PC-9 (cell line): ENCODE measurements around the gene FAM53A. TPM values are rescaled to one million over a fixed set of nuclear protein-coding genes. Genes with fewer than 3 reads are reported as not detected.

ENCODE experiments used
- BruUV-seq: library from RNA; stranded (reverse); fragments of 400-500 nt; replicated peaks from 2 replicates; lab custom pipeline; 2021; lab: Mats Ljungman, UMichigan
- CTCF ChIA-PET: fragments of 300-600 bp; sonication (Branson Sonifier 250); formaldehyde crosslinking; loops from one replicate; lab custom pipeline; 2022; ENCODE audit warnings: antibody characterized with exemption; lab: Charles Lee
- POLR2A ChIA-PET: fragments of 300-600 bp; sonication (Branson Sonifier 250); formaldehyde crosslinking; loops from one replicate; lab custom pipeline; 2022; ENCODE audit warnings: antibody characterized with exemption; ENCODE audit not compliant: unreplicated experiment; lab: Charles Lee
- DNase-seq, 2 experiments: peaks; one replicate each; pipeline versions ENCODE4 v3.0.0 to v3.0.0-alpha.2; 2015 to 2022; ENCODE audit warnings: mixed read lengths in 1 of 2
- H2AFZ ChIP-seq: fragments of 200-600 bp; sonication (generic); 2 replicates; pipeline ENCODE4 v1.8.1; 2017; ENCODE audit warnings: antibody characterized with exemption
- H3F3A ChIP-seq: fragments of 200-600 bp; sonication (generic); 2 replicates; pipeline ENCODE4 v1.8.1; 2017; ENCODE audit warnings: antibody characterized with exemption, mild to moderate bottlenecking, low read depth; ENCODE audit not compliant: insufficient read depth
- H3K27ac ChIP-seq: fragments of 200-600 bp; sonication (generic); 2 replicates; pipeline ENCODE4 v1.6.1; 2016; ENCODE audit warnings: mixed run types
- H3K27me3 ChIP-seq: fragments of 200-600 bp; sonication (generic); 2 replicates; pipeline ENCODE4 v1.6.1; 2016; ENCODE audit warnings: low read depth, mixed run types; ENCODE audit not compliant: insufficient read depth
- H3K36me3 ChIP-seq: fragments of 200-600 bp; sonication (generic); 2 replicates; pipeline ENCODE4 v1.6.1; 2016; ENCODE audit warnings: low read depth, mixed run types
- H3K4me1 ChIP-seq: fragments of 200-600 bp; sonication (generic); replicated peaks from 2 replicates; pipeline ENCODE4 v1.6.1; 2016; ENCODE audit warnings: mixed run types; ENCODE audit not compliant: insufficient read depth
- H3K4me2 ChIP-seq: fragments of 200-600 bp; sonication (generic); 2 replicates; pipeline ENCODE4 v1.6.1; 2017; ENCODE audit warnings: mixed run types
- H3K4me3 ChIP-seq: fragments of 200-600 bp; sonication (generic); 2 replicates; pipeline ENCODE4 v1.6.1; 2016; ENCODE audit warnings: mixed run types
- H3K79me2 ChIP-seq: fragments of 200-600 bp; sonication (generic); 2 replicates; pipeline ENCODE4 v1.6.1; 2017; ENCODE audit warnings: low read depth, mixed run types
- H3K9me2 ChIP-seq: fragments of 200-600 bp; sonication (generic); 2 replicates; pipeline ENCODE4 v1.8.1; 2017; ENCODE audit warnings: mild to moderate bottlenecking; ENCODE audit not compliant: insufficient read depth
- H3K9me3 ChIP-seq: fragments of 200-600 bp; sonication (generic); 2 replicates; pipeline ENCODE4 v1.8.1; 2016; ENCODE audit warnings: low read depth; ENCODE audit not compliant: insufficient read depth
- H4K20me1 ChIP-seq: fragments of 200-600 bp; sonication (generic); 2 replicates; pipeline ENCODE4 v1.8.1; 2017; ENCODE audit not compliant: insufficient read depth
- EZH2 ChIP-seq: fragments of 200-600 bp; sonication (generic); IDR thresholded peaks from 2 replicates; pipeline ENCODE4 v1.8.0; 2017; ENCODE audit warnings: antibody characterized with exemption, low read depth
- intact Hi-C: fragments of 100-400 bp; cut with micrococcal nuclease; formaldehyde crosslinking; loops from one replicate; pipeline ENCODE4 v1.10.0; 2022; ENCODE audit not compliant: unreplicated experiment
- total RNA-seq: library from RNA; stranded (reverse); gene quantifications from 2 replicates; pipeline ENCODE4 v1.2.3, GENCODE V29; 2021
- TF ChIP-seq, protein P1 (sequence below): fragments of 200-600 bp; sonication (generic); conservative IDR thresholded peaks from 2 replicates; pipeline ENCODE4 v1.6.1; 2017; ENCODE audit warnings: mixed run types, antibody characterized with exemption, mild to moderate bottlenecking, moderate library complexity

The FAM53A gene
- total RNA-seq, 1 experiment from 2014 or later: 4.0 TPM

DNA sequence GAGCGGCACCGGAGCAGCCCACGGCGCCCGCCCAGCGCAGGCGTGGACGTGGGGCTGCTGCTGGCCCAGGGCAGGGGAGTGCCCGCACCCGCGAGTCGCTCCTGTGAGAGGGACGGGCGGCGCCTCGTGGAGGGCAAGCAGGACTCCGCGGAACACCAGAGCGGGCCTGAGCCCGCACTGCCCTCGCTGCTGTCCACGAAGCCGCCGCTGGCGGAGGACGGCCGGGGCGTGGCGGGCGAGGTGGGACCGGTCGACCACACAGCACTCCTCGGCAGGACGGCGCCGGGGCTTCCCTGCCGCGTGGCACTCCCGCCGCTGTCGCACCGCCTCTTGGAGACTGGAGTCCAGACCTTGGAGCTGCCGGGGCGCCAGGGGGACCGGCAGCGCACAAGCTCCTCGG, 29.0 kb downstream of the FAM53A start:
- Histone ChIP-seq H3K4me2 (no peak overlapping the region), H3K9me2 (no peaks in the 10 kb centered on the region), H3K79me2 (no peaks in the 10 kb centered on the region), H3K4me3 (no peak overlapping the region), H3K4me1 (no peaks in the 10 kb centered on the region), H3K27me3 (no peaks in the 10 kb centered on the region), H3K9me3 (no peaks in the 10 kb centered on the region), H3K27ac (no peak overlapping the region), H3F3A (peaks cover 6% of the 10 kb centered on the region; the same call in 1 of the 2 replicates), H2AFZ (no peak overlapping the region), H4K20me1 (no peaks in the 10 kb centered on the region), H3K36me3 (no peaks in the 10 kb centered on the region)
- intact Hi-C loops: no loop called here
- no TSS peak for BruUV-seq
- POLR2A ChIA-PET: no interaction called here
- CTCF ChIA-PET: no interaction called here
- no peak for DNase-seq
- no peak for TF ChIP-seq EZH2
- TF ChIP-seq, protein P1, sequence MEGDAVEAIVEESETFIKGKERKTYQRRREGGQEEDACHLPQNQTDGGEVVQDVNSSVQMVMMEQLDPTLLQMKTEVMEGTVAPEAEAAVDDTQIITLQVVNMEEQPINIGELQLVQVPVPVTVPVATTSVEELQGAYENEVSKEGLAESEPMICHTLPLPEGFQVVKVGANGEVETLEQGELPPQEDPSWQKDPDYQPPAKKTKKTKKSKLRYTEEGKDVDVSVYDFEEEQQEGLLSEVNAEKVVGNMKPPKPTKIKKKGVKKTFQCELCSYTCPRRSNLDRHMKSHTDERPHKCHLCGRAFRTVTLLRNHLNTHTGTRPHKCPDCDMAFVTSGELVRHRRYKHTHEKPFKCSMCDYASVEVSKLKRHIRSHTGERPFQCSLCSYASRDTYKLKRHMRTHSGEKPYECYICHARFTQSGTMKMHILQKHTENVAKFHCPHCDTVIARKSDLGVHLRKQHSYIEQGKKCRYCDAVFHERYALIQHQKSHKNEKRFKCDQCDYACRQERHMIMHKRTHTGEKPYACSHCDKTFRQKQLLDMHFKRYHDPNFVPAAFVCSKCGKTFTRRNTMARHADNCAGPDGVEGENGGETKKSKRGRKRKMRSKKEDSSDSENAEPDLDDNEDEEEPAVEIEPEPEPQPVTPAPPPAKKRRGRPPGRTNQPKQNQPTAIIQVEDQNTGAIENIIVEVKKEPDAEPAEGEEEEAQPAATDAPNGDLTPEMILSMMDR: no peak

DNA sequence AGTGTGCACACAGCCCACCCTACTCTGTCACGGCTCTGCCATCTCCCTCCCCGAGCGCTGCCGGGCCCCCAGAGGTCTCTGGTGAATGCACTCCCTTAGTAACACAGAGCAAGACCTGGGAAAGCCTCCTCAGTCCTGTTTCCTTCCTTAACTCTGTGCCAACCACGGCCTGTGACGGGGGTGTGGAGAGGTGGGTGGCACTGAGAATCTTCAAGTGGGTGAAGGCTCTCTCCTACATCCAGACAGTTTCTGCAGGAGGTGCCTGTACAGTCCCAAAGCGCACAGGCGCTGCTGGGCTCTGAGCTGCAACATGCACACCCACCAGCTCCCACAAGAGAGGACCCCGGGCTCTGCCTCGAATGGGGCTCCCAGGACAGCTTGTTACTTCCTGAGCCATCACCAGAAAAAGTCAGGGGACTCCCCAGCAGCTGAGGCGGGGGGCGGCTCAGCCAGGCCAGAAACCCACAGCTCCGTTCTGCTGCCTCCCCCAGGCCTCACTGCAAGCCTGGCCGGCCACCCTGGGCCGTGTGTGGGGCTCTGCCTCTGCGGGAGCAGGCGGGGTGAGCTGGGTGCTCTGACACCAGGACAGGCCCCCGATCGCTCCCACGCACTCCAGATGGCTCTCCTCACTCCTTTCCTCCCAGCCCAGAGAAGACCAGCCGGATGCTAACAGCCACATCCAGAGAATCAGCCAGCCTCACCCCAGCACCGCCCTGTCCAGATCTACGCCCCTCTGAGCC, 29.7 kb downstream of the FAM53A start:
- Histone ChIP-seq H3K79me2 (no peaks in the 10 kb centered on the region), H3K9me2 (no peaks in the 10 kb centered on the region), H3K27ac (no peak overlapping the region), H3K9me3 (no peaks in the 10 kb centered on the region), H3K27me3 (no peaks in the 10 kb centered on the region), H3K36me3 (no peaks in the 10 kb centered on the region), H3K4me2 (no peak overlapping the region), H2AFZ (no peak overlapping the region), H4K20me1 (no peaks in the 10 kb centered on the region), H3K4me3 (no peak overlapping the region), H3F3A (peaks cover 6% of the 10 kb centered on the region; the same call in 1 of the 2 replicates), H3K4me1 (no peaks in the 10 kb centered on the region)
- DNase-seq: no peak
- BruUV-seq: no TSS peak
- no peak for TF ChIP-seq EZH2
- TF ChIP-seq, protein P1: no peak
- intact Hi-C loops: no loop called here
- ChIA-PET POLR2A (no interaction called here), CTCF (no interaction called here)

DNA sequence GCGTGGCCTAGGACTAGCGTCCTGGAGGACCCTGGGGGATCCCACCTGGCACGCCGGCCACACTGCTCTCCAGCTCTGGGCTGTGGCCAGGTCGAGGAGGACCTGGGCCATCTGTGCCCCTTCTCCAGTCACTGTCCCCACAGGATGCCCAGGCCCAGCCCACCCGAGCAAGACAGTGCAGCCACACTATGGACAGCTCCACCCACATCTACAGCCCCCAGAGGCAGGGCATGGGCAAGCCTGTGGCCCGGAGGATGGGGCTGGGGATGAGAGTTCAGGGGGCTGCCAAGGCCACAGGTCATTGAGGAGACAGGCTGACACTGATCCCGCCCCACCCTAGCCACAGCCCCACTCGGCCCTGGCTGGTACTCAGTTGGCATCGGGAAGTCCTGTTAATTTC, 30.3 kb downstream of the FAM53A start:
- ChIA-PET POLR2A (no interaction called here), CTCF (no interaction called here)
- peaks cover 6% of the 10 kb centered on the region; the same call in 1 of the 2 replicates for H3F3A ChIP-seq
- H3K79me2 ChIP-seq: no peaks in the 10 kb centered on the region
- DNase-seq: no peak
- TF ChIP-seq, protein P1: no peak
- TF ChIP-seq EZH2: no peak
- H3K9me3 ChIP-seq: no peaks in the 10 kb centered on the region
- H3K4me2 ChIP-seq: no peak overlapping the region
- H3K36me3 ChIP-seq: no peaks in the 10 kb centered on the region
- BruUV-seq: no TSS peak
- H3K4me1 ChIP-seq: no peaks in the 10 kb centered on the region
- no peak overlapping the region for H2AFZ ChIP-seq
- H3K4me3 ChIP-seq: no peak overlapping the region
- H3K9me2 ChIP-seq: no peaks in the 10 kb centered on the region
- no peaks in the 10 kb centered on the region for H3K27me3 ChIP-seq
- intact Hi-C loops: no loop called here
- H3K27ac ChIP-seq: no peak overlapping the region
- no peaks in the 10 kb centered on the region for H4K20me1 ChIP-seq
